Measurements from ENCODE around the gene ISM1. TPM values are rescaled to one million over a fixed set of nuclear protein-coding genes. Genes with fewer than 3 reads are reported as not detected.

The ISM1 gene
- total and polyA plus RNA-seq, 2 of the 13 experiments (the other 11 are each of a cell fraction or from before 2014, with no cell fraction given), result 0.40 to 1.4 TPM

GRCh38 chr20:13245250-13245723, 24.2 kb downstream of the ISM1 start (continued):
- no peak for TF ChIP-seq ZBTB46 (CRISPR knock-in tag; IDR thresholded peaks at IDR 0.05; ENCODE audit: borderline replicate concordance)
- no peak for TF ChIP-seq ZNF800 (CRISPR knock-in tag; IDR thresholded peaks at IDR 0.05)
- TF ChIP-seq ZNF572 (CRISPR knock-in tag; IDR thresholded peaks at IDR 0.05), result no peak
- peak; percentile 73 for TF ChIP-seq MIER2 (CRISPR knock-in tag; IDR thresholded peaks at IDR 0.05)
- TF ChIP-seq, protein P1, sequence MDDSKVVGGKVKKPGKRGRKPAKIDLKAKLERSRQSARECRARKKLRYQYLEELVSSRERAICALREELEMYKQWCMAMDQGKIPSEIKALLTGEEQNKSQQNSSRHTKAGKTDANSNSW (CRISPR knock-in tag; IDR thresholded peaks at IDR 0.05; ENCODE audit: borderline replicate concordance), result no peak
- TF ChIP-seq ZNF713 (CRISPR knock-in tag; IDR thresholded peaks at IDR 0.05), result no peak
- peak; percentile 100 for TF ChIP-seq CEBPB (IDR thresholded peaks at IDR 0.05; ENCODE audit: borderline replicate concordance, low read depth, low read length)
- no peak for TF ChIP-seq CHD2 (IDR thresholded peaks at IDR 0.05; ENCODE audit: low read depth, low read length)
- peak; percentile 88; the same call in 1 of the 2 replicates for TF ChIP-seq ZNF614 (CRISPR knock-in tag; IDR thresholded peaks at IDR 0.05; ENCODE audit: borderline replicate concordance)
- TF ChIP-seq HMGA1 (CRISPR knock-in tag; conservative IDR thresholded peaks at IDR 0.05), result no peak
- peak; percentile 100 for TF ChIP-seq ZNF644 (CRISPR knock-in tag; IDR thresholded peaks at IDR 0.05; ENCODE audit: low read depth)
- no peak for TF ChIP-seq ZNF629 (CRISPR knock-in tag; conservative IDR thresholded peaks at IDR 0.05)
- no peak for TF ChIP-seq ZSCAN31 (CRISPR knock-in tag; IDR thresholded peaks at IDR 0.05; ENCODE audit: low read depth)
- no peak for TF ChIP-seq TBP (CRISPR knock-in tag; IDR thresholded peaks at IDR 0.05)
- TF ChIP-seq NCOA2 (CRISPR knock-in tag; IDR thresholded peaks at IDR 0.05), result peak; percentile 94
- TF ChIP-seq, protein P2, sequence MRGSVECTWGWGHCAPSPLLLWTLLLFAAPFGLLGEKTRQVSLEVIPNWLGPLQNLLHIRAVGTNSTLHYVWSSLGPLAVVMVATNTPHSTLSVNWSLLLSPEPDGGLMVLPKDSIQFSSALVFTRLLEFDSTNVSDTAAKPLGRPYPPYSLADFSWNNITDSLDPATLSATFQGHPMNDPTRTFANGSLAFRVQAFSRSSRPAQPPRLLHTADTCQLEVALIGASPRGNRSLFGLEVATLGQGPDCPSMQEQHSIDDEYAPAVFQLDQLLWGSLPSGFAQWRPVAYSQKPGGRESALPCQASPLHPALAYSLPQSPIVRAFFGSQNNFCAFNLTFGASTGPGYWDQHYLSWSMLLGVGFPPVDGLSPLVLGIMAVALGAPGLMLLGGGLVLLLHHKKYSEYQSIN (CRISPR knock-in tag; IDR thresholded peaks at IDR 0.05; ENCODE audit: borderline replicate concordance), result no peak
- TF ChIP-seq ZSCAN29 (CRISPR knock-in tag; conservative IDR thresholded peaks at IDR 0.05), result no peak
- peak; percentile 77; the same call in 1 of the 2 replicates for TF ChIP-seq RELA (CRISPR knock-in tag; IDR thresholded peaks at IDR 0.05)
- TF ChIP-seq ZMAT3 (CRISPR knock-in tag; conservative IDR thresholded peaks at IDR 0.05), result no peak
- no peak for TF ChIP-seq FOXA1 (IDR thresholded peaks at IDR 0.05)
- peak; percentile 88 for TF ChIP-seq FOXA1 (CRISPR knock-in tag; IDR thresholded peaks at IDR 0.05)
- no peak for TF ChIP-seq MED8 (CRISPR knock-in tag; IDR thresholded peaks at IDR 0.05; ENCODE audit: insufficient replicate concordance)
- TF ChIP-seq ZNF337 (CRISPR knock-in tag; IDR thresholded peaks at IDR 0.05; ENCODE audit: borderline replicate concordance, low read depth), result 0 out of 2 replicates have a peak, but pooled peaks have one; percentile 28
- no peak for TF ChIP-seq ZKSCAN5 (CRISPR knock-in tag; IDR thresholded peaks at IDR 0.05)
- 0 out of 2 replicates have a peak, but pooled peaks have one; percentile 25 for TF ChIP-seq ZKSCAN8 (CRISPR knock-in tag; IDR thresholded peaks at IDR 0.05; ENCODE audit: borderline replicate concordance)
- no peak for TF ChIP-seq ZNF768 (CRISPR knock-in tag; IDR thresholded peaks at IDR 0.05)

Measured in HepG2 (cell line).